Measurements from ENCODE around the gene SLC5A1. TPM values are rescaled to one million over a fixed set of nuclear protein-coding genes. Genes with fewer than 3 reads are reported as not detected.

SLC5A1 gene
- total RNA-seq, 2 experiments from 2014 or later: not detected

- H3K4me3 Mint-ChIP-seq: no peak overlapping the region
- H3K9me3 Mint-ChIP-seq: no peaks in the 10 kb centered on the region
- H3K36me3 Mint-ChIP-seq (ENCODE audit: low read depth): no peaks in the 10 kb centered on the region
- ChIA-PET CTCF (no interaction called here), POLR2A (no interaction called here)
- no peak overlapping the region for H3K27ac Mint-ChIP-seq
- no peaks in the 10 kb centered on the region for H3K4me1 Mint-ChIP-seq
- DNase-seq: no peak
- peaks cover 9% of the 10 kb centered on the region for H3K27me3 Mint-ChIP-seq
Measured at GRCh38 chr22:32030518-32031247, 12.4 kb upstream of the SLC5A1 start.

DNA sequence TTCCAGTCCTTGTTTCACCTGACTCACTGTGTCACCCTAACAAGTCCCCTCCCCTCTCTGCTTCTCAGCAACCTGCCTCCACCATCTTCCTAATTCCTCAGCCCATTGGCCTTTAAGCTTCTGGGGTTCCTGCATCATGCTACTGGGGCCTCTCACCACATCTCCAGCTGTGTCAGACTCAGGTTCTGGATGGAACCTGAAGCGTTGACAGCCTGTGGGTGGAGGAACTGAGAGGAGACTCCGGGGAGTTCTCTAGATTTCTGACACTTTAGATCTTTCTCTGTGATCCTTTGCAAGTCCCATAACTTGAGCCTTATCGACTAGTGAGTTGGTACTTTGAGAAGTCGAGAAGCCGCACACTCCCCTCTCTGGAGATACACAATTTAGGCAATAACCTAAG lies 11.6 kb upstream of the SLC5A1 start:
- H3K27me3 Mint-ChIP-seq: peaks cover 6% of the 10 kb centered on the region
- DNase-seq: no peak
- no peaks in the 10 kb centered on the region for H3K4me1 Mint-ChIP-seq
- ChIA-PET CTCF (no interaction called here), POLR2A (no interaction called here)
- H3K36me3 Mint-ChIP-seq (ENCODE audit: low read depth): no peaks in the 10 kb centered on the region
- H3K9me3 Mint-ChIP-seq: no peaks in the 10 kb centered on the region
- H3K4me3 Mint-ChIP-seq: no peak overlapping the region
- no peak overlapping the region for H3K27ac Mint-ChIP-seq

- Mint-ChIP-seq H3K27ac (no peak overlapping the region), H3K36me3 (ENCODE audit: low read depth) (no peaks in the 10 kb centered on the region), H3K4me3 (no peak overlapping the region), H3K4me1 (no peaks in the 10 kb centered on the region), H3K9me3 (no peaks in the 10 kb centered on the region), H3K27me3 (peaks cover 12% of the 10 kb centered on the region)
- CTCF ChIA-PET: no interaction called here
- POLR2A ChIA-PET: no interaction called here
- no peak for DNase-seq
Measured at GRCh38 chr22:32034275-32034674, 8.8 kb upstream of the SLC5A1 start.

- DNase-seq: no peak
- H3K4me1 Mint-ChIP-seq: no peaks in the 10 kb centered on the region
- CTCF ChIA-PET: interaction anchor here (1.0 kb wide), 1 partner anchor 13 kb away, joined by 3 read pairs; no protein-coding TSS in a partner anchor
- H3K27ac Mint-ChIP-seq: no peak overlapping the region
- no peak overlapping the region for H3K4me3 Mint-ChIP-seq
- POLR2A ChIA-PET: no interaction called here
- H3K9me3 Mint-ChIP-seq: no peaks in the 10 kb centered on the region
- H3K36me3 Mint-ChIP-seq (ENCODE audit: low read depth): no peaks in the 10 kb centered on the region
- H3K27me3 Mint-ChIP-seq: peaks cover 31% of the 10 kb centered on the region
Measured at GRCh38 chr22:32037236-32037635, 5.8 kb upstream of the SLC5A1 start.

GRCh38 chr22:32040324-32040904 lies 2.6 kb upstream of the SLC5A1 start:
- peaks cover 55% of the 10 kb centered on the region for H3K27me3 Mint-ChIP-seq
- no peaks in the 10 kb centered on the region for H3K36me3 Mint-ChIP-seq (ENCODE audit: low read depth)
- DNase-seq: no peak
- no peaks in the 10 kb centered on the region for H3K4me1 Mint-ChIP-seq
- ChIA-PET POLR2A (interaction anchor here (0.7 kb wide), 1 partner anchor 61 kb away, joined by 3 read pairs; no protein-coding TSS in a partner anchor), CTCF (interaction anchor here (0.6 kb wide), 2 partner anchors 67 to 262 kb away, joined by 3 to 5 read pairs; no protein-coding TSS in a partner anchor)
- no peak overlapping the region for H3K27ac Mint-ChIP-seq
- H3K4me3 Mint-ChIP-seq: no peak overlapping the region
- H3K9me3 Mint-ChIP-seq: no peaks in the 10 kb centered on the region

GRCh38 chr22:32043391-32043790 lies 330 bp downstream of the SLC5A1 start:
- no peaks in the 10 kb centered on the region for H3K4me1 Mint-ChIP-seq
- H3K4me3 Mint-ChIP-seq: no peak overlapping the region
- no peak overlapping the region for H3K27ac Mint-ChIP-seq
- no peaks in the 10 kb centered on the region for H3K36me3 Mint-ChIP-seq (ENCODE audit: low read depth)
- peaks cover 74% of the 10 kb centered on the region for H3K27me3 Mint-ChIP-seq
- POLR2A ChIA-PET: no interaction called here
- no peaks in the 10 kb centered on the region for H3K9me3 Mint-ChIP-seq
- no peak for DNase-seq
- CTCF ChIA-PET: interaction anchor here (1.4 kb wide), 1 partner anchor 14 kb away, joined by 4 read pairs; no protein-coding TSS in a partner anchor

DNA sequence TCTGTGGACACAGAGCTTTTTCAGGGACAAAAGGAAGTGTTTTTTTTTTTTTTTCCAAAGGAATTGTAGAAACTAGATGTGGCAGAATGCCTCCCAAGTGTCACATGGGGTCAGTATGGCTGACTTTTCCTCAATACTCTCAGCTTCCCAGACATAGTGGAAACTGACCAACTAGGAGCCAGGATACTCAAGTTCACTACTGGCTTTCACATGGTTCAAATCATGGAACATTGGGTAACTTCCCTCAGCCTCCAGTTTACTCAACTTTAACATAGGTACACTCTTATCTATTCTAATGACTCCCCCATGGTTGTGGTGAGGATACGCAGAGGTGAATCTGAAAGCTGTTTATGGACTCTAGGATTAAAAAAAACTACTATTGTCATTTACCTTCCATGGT lies 1.4 kb downstream of the SLC5A1 start:
- no peaks in the 10 kb centered on the region for H3K36me3 Mint-ChIP-seq (ENCODE audit: low read depth)
- H3K4me3 Mint-ChIP-seq: no peak overlapping the region
- H3K27me3 Mint-ChIP-seq: peaks cover 71% of the 10 kb centered on the region
- CTCF ChIA-PET: no interaction called here
- no peaks in the 10 kb centered on the region for H3K4me1 Mint-ChIP-seq
- H3K27ac Mint-ChIP-seq: no peak overlapping the region
- H3K9me3 Mint-ChIP-seq: no peaks in the 10 kb centered on the region
- DNase-seq: no peak
- POLR2A ChIA-PET: no interaction called here

DNA sequence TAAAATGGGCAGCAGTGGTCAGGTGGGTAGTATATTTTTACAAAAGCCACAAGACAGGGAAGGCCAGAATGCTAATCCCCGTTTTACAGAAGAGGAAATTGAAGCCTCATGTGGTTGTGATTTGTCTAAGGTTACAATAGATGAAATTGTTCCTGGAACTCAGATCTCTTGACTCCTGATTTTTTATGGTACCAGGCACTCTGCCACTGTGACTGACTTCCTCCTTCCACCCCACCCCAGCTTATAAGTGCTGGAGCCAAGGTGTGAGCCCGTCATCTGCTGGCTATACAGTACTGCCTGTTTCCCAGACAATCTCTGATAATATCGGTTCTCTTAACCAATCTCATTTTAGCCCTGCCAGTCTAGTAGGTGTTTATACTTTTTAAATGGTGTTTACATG lies 1.9 kb downstream of the SLC5A1 start:
- Mint-ChIP-seq H3K27ac (no peak overlapping the region), H3K4me1 (no peaks in the 10 kb centered on the region), H3K27me3 (peaks cover 74% of the 10 kb centered on the region), H3K4me3 (no peak overlapping the region), H3K36me3 (ENCODE audit: low read depth) (no peaks in the 10 kb centered on the region), H3K9me3 (no peaks in the 10 kb centered on the region)
- ChIA-PET CTCF (no interaction called here), POLR2A (no interaction called here)
- DNase-seq: no peak

- no peak for DNase-seq
- CTCF ChIA-PET: no interaction called here
- Mint-ChIP-seq H3K4me1 (peaks cover 14% of the 10 kb centered on the region), H3K4me3 (no peak overlapping the region), H3K36me3 (ENCODE audit: low read depth) (no peaks in the 10 kb centered on the region), H3K27ac (no peak overlapping the region), H3K27me3 (peaks cover 79% of the 10 kb centered on the region), H3K9me3 (no peaks in the 10 kb centered on the region)
- POLR2A ChIA-PET: no interaction called here
Measured at GRCh38 chr22:32048069-32048468, 5.0 kb downstream of the SLC5A1 start.

- peak overlapping the region; percentile 6 for H3K4me3 Mint-ChIP-seq
- H3K36me3 Mint-ChIP-seq (ENCODE audit: low read depth): no peaks in the 10 kb centered on the region
- no peak overlapping the region for H3K27ac Mint-ChIP-seq
- no peaks in the 10 kb centered on the region for H3K9me3 Mint-ChIP-seq
- H3K4me1 Mint-ChIP-seq: peaks cover 14% of the 10 kb centered on the region
- ChIA-PET POLR2A (no interaction called here), CTCF (interaction anchor here (0.6 to 1.4 kb wide), 4 partner anchors 9 to 146 kb away, joined by 3 to 4 read pairs (median 4); no protein-coding TSS in a partner anchor)
- peak; percentile 59 for DNase-seq
- H3K27me3 Mint-ChIP-seq: peaks cover 69% of the 10 kb centered on the region
Measured at GRCh38 chr22:32050678-32051515, 7.8 kb downstream of the SLC5A1 start.

- Mint-ChIP-seq H3K9me3 (no peaks in the 10 kb centered on the region), H3K27ac (no peak overlapping the region), H3K4me3 (no peak overlapping the region), H3K4me1 (peaks cover 14% of the 10 kb centered on the region), H3K27me3 (peaks cover 63% of the 10 kb centered on the region), H3K36me3 (ENCODE audit: low read depth) (no peaks in the 10 kb centered on the region)
- DNase-seq: no peak
- ChIA-PET CTCF (interaction anchor here (1.3 kb wide), 1 partner anchor 82 kb away, joined by 4 read pairs; no protein-coding TSS in a partner anchor), POLR2A (no interaction called here)
Measured at GRCh38 chr22:32052244-32052643, 9.2 kb downstream of the SLC5A1 start.

DNA sequence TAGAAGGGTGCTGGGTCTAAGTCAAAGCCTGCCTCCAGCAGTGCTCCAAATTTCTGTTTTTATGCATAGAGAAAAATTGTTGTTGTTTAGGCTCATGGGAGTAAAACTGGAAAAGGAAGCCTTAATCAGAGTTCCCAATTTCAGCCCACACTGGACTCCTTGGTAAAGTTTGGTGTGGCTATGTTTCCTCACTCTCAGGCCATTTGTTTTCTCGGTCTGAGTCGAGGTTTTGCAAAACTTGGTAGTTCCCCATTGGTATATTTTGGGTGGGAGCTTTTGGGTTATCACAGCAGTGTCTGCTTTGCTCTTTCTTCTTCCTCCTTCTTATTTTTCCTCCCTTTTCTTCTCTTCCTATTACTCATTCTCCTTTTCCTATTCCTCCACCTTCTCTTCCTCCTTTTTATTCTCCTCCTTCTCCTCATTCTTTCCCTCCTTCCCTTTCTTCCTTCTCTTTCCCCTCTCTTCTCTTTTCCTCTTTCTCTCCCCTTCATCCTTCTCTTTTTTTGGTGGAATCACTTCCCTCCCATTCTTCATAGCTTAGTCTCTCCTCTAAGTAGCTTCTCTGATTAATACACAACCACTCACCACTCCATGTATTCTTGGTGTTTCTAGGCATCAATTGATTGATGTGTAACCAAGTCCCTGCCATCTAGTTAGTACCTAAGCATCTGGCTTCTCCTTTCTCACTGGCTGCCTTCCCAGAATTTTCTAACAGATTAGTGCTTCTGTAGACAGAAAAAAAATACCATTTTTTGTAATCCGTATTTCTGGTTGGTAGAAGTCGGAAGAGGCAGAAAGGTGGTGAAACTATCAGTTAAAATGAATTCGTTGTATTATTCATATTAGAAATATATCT lies 10.1 kb downstream of the SLC5A1 start:
- Mint-ChIP-seq H3K4me3 (no peak overlapping the region), H3K9me3 (no peaks in the 10 kb centered on the region), H3K27ac (no peak overlapping the region), H3K27me3 (peaks cover 63% of the 10 kb centered on the region), H3K36me3 (ENCODE audit: low read depth) (no peaks in the 10 kb centered on the region), H3K4me1 (peaks cover 14% of the 10 kb centered on the region)
- ChIA-PET POLR2A (no interaction called here), CTCF (no interaction called here)
- no peak for DNase-seq

Data from activated CD4-positive, alpha-beta T cell treated with anti-CD3 and anti-CD28 coated beads, Interleukin-2, amount 10 ng/mL, durations not matched to agents 7 days and 5 days (primary cell).